Measurements from ENCODE around the gene INPP5J.

INPP5J gene

GRCh38 chr22:31121403-31121802 lies 1.4 kb upstream of the INPP5J start:
- TF ChIP-seq ZNF384 (IDR thresholded peaks at IDR 0.05) = no peak
- no peak for DNase-seq (ENCODE audit: extremely low spot score)
- ChIA-PET POLR2A (no interaction called here), CTCF (interaction anchor here (0.9 kb wide), 1 partner anchor 14 kb away, joined by 3 read pairs; the partner anchor contains the start of gene SELENOM)

- ChIA-PET CTCF (no interaction called here), POLR2A (interaction anchor here (0.7 to 1.8 kb wide), 3 partner anchors 13 to 38 kb away, joined by 3 to 13 read pairs (median 6); partner anchors contain the start of genes RNF185 and SELENOM)
- no peak for DNase-seq (ENCODE audit: extremely low spot score)
- TF ChIP-seq ELF4 (IDR thresholded peaks at IDR 0.05) (no peak), L3MBTL2 (conservative IDR thresholded peaks at IDR 0.05) (no peak), TARDBP (IDR thresholded peaks at IDR 0.05) (no peak), SP1 (IDR thresholded peaks at IDR 0.05) (no peak), FOXA1 (IDR thresholded peaks at IDR 0.05) (no peak), NFRKB (IDR thresholded peaks at IDR 0.05) (no peak), SUZ12 (IDR thresholded peaks at IDR 0.05) (no peak), FOXM1 (IDR thresholded peaks at IDR 0.05; ENCODE audit: borderline replicate concordance) (no peak), ARNT (IDR thresholded peaks at IDR 0.05) (no peak), CTBP1 (IDR thresholded peaks at IDR 0.05; ENCODE audit: borderline replicate concordance) (no peak), FOXK2 (IDR thresholded peaks at IDR 0.05) (no peak), ZNF384 (IDR thresholded peaks at IDR 0.05) (no peak), BHLHE40 (IDR thresholded peaks at IDR 0.05; ENCODE audit: borderline replicate concordance) (no peak), LEF1 (IDR thresholded peaks at IDR 0.05; ENCODE audit: borderline replicate concordance) (no peak), HDGF (IDR thresholded peaks at IDR 0.05; ENCODE audit: borderline replicate concordance) (no peak)
Observed at GRCh38 chr22:31122196-31122531, 602 bp upstream of the INPP5J start.

GRCh38 chr22:31123292-31123602 lies 481 bp downstream of the INPP5J start:
- POLR2A ChIA-PET = interaction anchor here (1.0 to 1.8 kb wide), 3 partner anchors 12 to 37 kb away, joined by 3 to 13 read pairs (median 3); partner anchors contain the start of gene RNF185

GRCh38 chr22:31124290-31124689 lies 1.5 kb downstream of the INPP5J start:
- no peak for DNase-seq (ENCODE audit: extremely low spot score)
- POLR2A ChIA-PET = interaction anchor here (0.8 kb wide), 1 partner anchor 155 kb away, joined by 3 read pairs; the partner anchor contains the start of genes MORC2 and TUG1
- TF ChIP-seq LEF1 (IDR thresholded peaks at IDR 0.05; ENCODE audit: borderline replicate concordance) (no peak), FOXA1 (IDR thresholded peaks at IDR 0.05) (no peak), HDGF (IDR thresholded peaks at IDR 0.05; ENCODE audit: borderline replicate concordance) (no peak), ARNT (IDR thresholded peaks at IDR 0.05) (no peak), CTBP1 (IDR thresholded peaks at IDR 0.05; ENCODE audit: borderline replicate concordance) (no peak)
- CTCF ChIA-PET = no interaction called here

More at GRCh38 chr22:31123292-31123602, 481 bp downstream of the INPP5J start:
- TF ChIP-seq FOXM1 (IDR thresholded peaks at IDR 0.05; ENCODE audit: borderline replicate concordance) = no peak
- TF ChIP-seq SP1 (IDR thresholded peaks at IDR 0.05) = no peak
- no peak for TF ChIP-seq FOXK2 (IDR thresholded peaks at IDR 0.05)
- no peak for TF ChIP-seq FOXA1 (IDR thresholded peaks at IDR 0.05)
- no peak for TF ChIP-seq BHLHE40 (IDR thresholded peaks at IDR 0.05; ENCODE audit: borderline replicate concordance)
- TF ChIP-seq TARDBP (IDR thresholded peaks at IDR 0.05) = no peak
- TF ChIP-seq NFRKB (IDR thresholded peaks at IDR 0.05) = no peak
- no peak for TF ChIP-seq LEF1 (IDR thresholded peaks at IDR 0.05; ENCODE audit: borderline replicate concordance)
- TF ChIP-seq PKNOX1 (IDR thresholded peaks at IDR 0.05) = no peak
- TF ChIP-seq ARNT (IDR thresholded peaks at IDR 0.05) = no peak
- no peak for DNase-seq (ENCODE audit: extremely low spot score)
- CTCF ChIA-PET = interaction anchor here (0.7 kb wide), 1 partner anchor 16 kb away, joined by 4 read pairs; the partner anchor contains the start of gene SELENOM

GRCh38 chr22:31124811-31125465 lies 2.2 kb downstream of the INPP5J start:
- TF ChIP-seq TARDBP (IDR thresholded peaks at IDR 0.05) (no peak), PKNOX1 (IDR thresholded peaks at IDR 0.05) (no peak), FOXA1 (IDR thresholded peaks at IDR 0.05) (no peak), LEF1 (IDR thresholded peaks at IDR 0.05; ENCODE audit: borderline replicate concordance) (no peak), L3MBTL2 (conservative IDR thresholded peaks at IDR 0.05) (no peak), SUZ12 (IDR thresholded peaks at IDR 0.05) (no peak), ARNT (IDR thresholded peaks at IDR 0.05) (no peak), HDGF (IDR thresholded peaks at IDR 0.05; ENCODE audit: borderline replicate concordance) (no peak), FOXM1 (IDR thresholded peaks at IDR 0.05; ENCODE audit: borderline replicate concordance) (no peak), SP1 (IDR thresholded peaks at IDR 0.05) (no peak), BHLHE40 (IDR thresholded peaks at IDR 0.05; ENCODE audit: borderline replicate concordance) (no peak), ZNF384 (IDR thresholded peaks at IDR 0.05) (no peak), NFRKB (IDR thresholded peaks at IDR 0.05) (no peak)
- ChIA-PET CTCF (no interaction called here), POLR2A (interaction anchor here (0.8 kb wide), 1 partner anchor 156 kb away, joined by 3 read pairs; the partner anchor contains the start of genes MORC2 and TUG1)
- no peak for DNase-seq (ENCODE audit: extremely low spot score)

- no peak for TF ChIP-seq SP1 (IDR thresholded peaks at IDR 0.05)
- no peak for TF ChIP-seq HDGF (IDR thresholded peaks at IDR 0.05; ENCODE audit: borderline replicate concordance)
- TF ChIP-seq CTBP1 (IDR thresholded peaks at IDR 0.05; ENCODE audit: borderline replicate concordance) = no peak
- no peak for TF ChIP-seq SUZ12 (IDR thresholded peaks at IDR 0.05)
- no peak for TF ChIP-seq L3MBTL2 (conservative IDR thresholded peaks at IDR 0.05)
- TF ChIP-seq FOXK2 (IDR thresholded peaks at IDR 0.05) = no peak
- no peak for TF ChIP-seq BHLHE40 (IDR thresholded peaks at IDR 0.05; ENCODE audit: borderline replicate concordance)
- no peak for TF ChIP-seq ELF4 (IDR thresholded peaks at IDR 0.05)
- no peak for TF ChIP-seq FOXM1 (IDR thresholded peaks at IDR 0.05; ENCODE audit: borderline replicate concordance)
- TF ChIP-seq FOXA1 (IDR thresholded peaks at IDR 0.05) = no peak
- no peak for TF ChIP-seq PKNOX1 (IDR thresholded peaks at IDR 0.05)
- no peak for TF ChIP-seq NFRKB (IDR thresholded peaks at IDR 0.05)
- TF ChIP-seq TARDBP (IDR thresholded peaks at IDR 0.05) = no peak
- TF ChIP-seq LEF1 (IDR thresholded peaks at IDR 0.05; ENCODE audit: borderline replicate concordance) = no peak
- TF ChIP-seq ZNF384 (IDR thresholded peaks at IDR 0.05) = no peak
- ChIA-PET CTCF (no interaction called here), POLR2A (no interaction called here)
- DNase-seq (ENCODE audit: extremely low spot score) = no peak
Observed at GRCh38 chr22:31125521-31126117, 2.9 kb downstream of the INPP5J start.

Data from HEK293T (cell line).